ENCODE measurements around the gene CEP126. TPM values are rescaled to one million over a fixed set of nuclear protein-coding genes. Genes with fewer than 3 reads are reported as not detected.

Gene CEP126
- total RNA-seq, 1 donor from 2014 or later = 4.1 TPM

- TF ChIP-seq CTCF (IDR thresholded peaks at IDR 0.05) = no peak
- Mint-ChIP-seq H3K4me1 (ENCODE audit: low read depth) (no peaks in the 10 kb centered on the region), H3K36me3 (ENCODE audit: low read depth) (peaks cover 18% of the 10 kb centered on the region), H3K4me3 (ENCODE audit: unreplicated experiment) (no peak overlapping the region), H3K27me3 (ENCODE audit: low read depth) (no peaks in the 10 kb centered on the region), H3K9me3 (ENCODE audit: low read depth) (peaks cover 6% of the 10 kb centered on the region), H3K27ac (ENCODE audit: unreplicated experiment) (no peak overlapping the region)
- no peak for DNase-seq (ENCODE audit: low spot score)
Measured at GRCh38 chr11:101996111-101996510, 81.3 kb downstream of the CEP126 start.

- Mint-ChIP-seq H3K4me3 (ENCODE audit: unreplicated experiment) (no peak overlapping the region), H3K9me3 (ENCODE audit: low read depth) (no peaks in the 10 kb centered on the region), H3K36me3 (ENCODE audit: low read depth) (peaks cover 6% of the 10 kb centered on the region), H3K27ac (ENCODE audit: unreplicated experiment) (no peak overlapping the region), H3K27me3 (ENCODE audit: low read depth) (no peaks in the 10 kb centered on the region), H3K4me1 (ENCODE audit: low read depth) (peaks cover 4% of the 10 kb centered on the region)
- DNase-seq (ENCODE audit: low spot score) = no peak
- no peak for TF ChIP-seq CTCF (IDR thresholded peaks at IDR 0.05)
Measured at GRCh38 chr11:102001657-102002338, 87.0 kb downstream of the CEP126 start.

- no peaks in the 10 kb centered on the region for H3K27me3 Mint-ChIP-seq (ENCODE audit: low read depth)
- H3K36me3 Mint-ChIP-seq (ENCODE audit: low read depth) = peaks cover 4% of the 10 kb centered on the region
- no peaks in the 10 kb centered on the region for H3K9me3 Mint-ChIP-seq (ENCODE audit: low read depth)
- peaks cover 15% of the 10 kb centered on the region for H3K4me1 Mint-ChIP-seq (ENCODE audit: low read depth)
- no peak for DNase-seq (ENCODE audit: low spot score)
- H3K27ac Mint-ChIP-seq (ENCODE audit: unreplicated experiment) = no peak overlapping the region
- no peak for TF ChIP-seq CTCF (IDR thresholded peaks at IDR 0.05)
- no peak overlapping the region for H3K4me3 Mint-ChIP-seq (ENCODE audit: unreplicated experiment)
Measured at GRCh38 chr11:102004220-102004619, 89.4 kb downstream of the CEP126 start.

GRCh38 chr11:102005306-102005705 lies 90.5 kb downstream of the CEP126 start:
- H3K27ac Mint-ChIP-seq (ENCODE audit: unreplicated experiment) = no peak overlapping the region

More at GRCh38 chr11:102005306-102005705, 90.5 kb downstream of the CEP126 start:
- no peak for DNase-seq (ENCODE audit: low spot score)
- no peaks in the 10 kb centered on the region for H3K27me3 Mint-ChIP-seq (ENCODE audit: low read depth)
- H3K36me3 Mint-ChIP-seq (ENCODE audit: low read depth) = peaks cover 4% of the 10 kb centered on the region
- peaks cover 22% of the 10 kb centered on the region for H3K4me1 Mint-ChIP-seq (ENCODE audit: low read depth)
- H3K9me3 Mint-ChIP-seq (ENCODE audit: low read depth) = no peaks in the 10 kb centered on the region
- no peak for TF ChIP-seq CTCF (IDR thresholded peaks at IDR 0.05)
- no peak overlapping the region for H3K4me3 Mint-ChIP-seq (ENCODE audit: unreplicated experiment)
